ENCODE data around the gene DEPDC5.

Gene DEPDC5

GRCh38 chr22:31852691-31853421 is 99.0 kb downstream of the DEPDC5 start:
- DNase-seq (ENCODE audit: low spot score): no peak

GRCh38 chr22:31853736-31854495 is 100.1 kb downstream of the DEPDC5 start:
- no peak for DNase-seq (ENCODE audit: low spot score)

- DNase-seq (ENCODE audit: low spot score): no peak
Observed at GRCh38 chr22:31857247-31857646, 103.4 kb downstream of the DEPDC5 start.

GRCh38 chr22:31861226-31861840 is 107.5 kb downstream of the DEPDC5 start:
- no peak for DNase-seq (ENCODE audit: low spot score)

GRCh38 chr22:31866918-31867317 is 113.1 kb downstream of the DEPDC5 start:
- no peak for DNase-seq (ENCODE audit: low spot score)

- no peak for DNase-seq (ENCODE audit: low spot score)
Observed at GRCh38 chr22:31867386-31868153, 113.8 kb downstream of the DEPDC5 start.

- no peak for DNase-seq (ENCODE audit: low spot score)
Observed at GRCh38 chr22:31869739-31870138, 115.9 kb downstream of the DEPDC5 start.

GRCh38 chr22:31870890-31871289 is 117.1 kb downstream of the DEPDC5 start:
- DNase-seq (ENCODE audit: low spot score): no peak

- DNase-seq (ENCODE audit: low spot score): no peak
Observed at GRCh38 chr22:31871480-31871879, 117.7 kb downstream of the DEPDC5 start.

GRCh38 chr22:31872209-31872608 is 118.4 kb downstream of the DEPDC5 start:
- DNase-seq (ENCODE audit: low spot score): no peak

- no peak for DNase-seq (ENCODE audit: low spot score)
Observed at GRCh38 chr22:31874821-31875220, 121.0 kb downstream of the DEPDC5 start.

- no peak for DNase-seq (ENCODE audit: low spot score)
Observed at GRCh38 chr22:31876156-31876920, 122.5 kb downstream of the DEPDC5 start.

- DNase-seq (ENCODE audit: low spot score): no peak
Observed at GRCh38 chr22:31879585-31879984, 125.8 kb downstream of the DEPDC5 start.

GRCh38 chr22:31881200-31881599 is 127.4 kb downstream of the DEPDC5 start:
- no peak for DNase-seq (ENCODE audit: low spot score)

- DNase-seq (ENCODE audit: low spot score): no peak
Observed at GRCh38 chr22:31881865-31882264, 128.0 kb downstream of the DEPDC5 start.

- no peak for DNase-seq (ENCODE audit: low spot score)
Observed at GRCh38 chr22:31882971-31883370, 129.2 kb downstream of the DEPDC5 start.

- DNase-seq (ENCODE audit: low spot score): no peak
Observed at GRCh38 chr22:31883989-31884388, 130.2 kb downstream of the DEPDC5 start.

- no peak for DNase-seq (ENCODE audit: low spot score)
Observed at GRCh38 chr22:31891366-31892079, 137.7 kb downstream of the DEPDC5 start.

- no peak for DNase-seq (ENCODE audit: low spot score)
Observed at GRCh38 chr22:31892080-31892433, 138.2 kb downstream of the DEPDC5 start.

GRCh38 chr22:31893460-31893859 is 139.6 kb downstream of the DEPDC5 start:
- DNase-seq (ENCODE audit: low spot score): no peak

Measured in LoVo (cell line).